DOHH2 (cell line): Measurements from ENCODE around the gene GSTA3.
"Not testable (repeated sequence)": the region's sequence is repeated elsewhere in the genome, so short reads cannot be mapped to it uniquely, and the experiment has no call there.

ENCODE experiments used
- H3F3A ChIP-seq: fragments of 200-600 bp; sonication (generic), shearing (Covaris generic); 2 replicates; pipeline ENCODE4 v1.6.0; 2016; ENCODE audit warnings: antibody characterized with exemption, mild to moderate bottlenecking; ENCODE audit not compliant: control insufficient read depth, insufficient read depth
- H3K27ac ChIP-seq: fragments of 200-600 bp; sonication (generic); 2 replicates; pipeline ENCODE4 v1.5.1; 2014; ENCODE audit warnings: low read depth, mild to moderate bottlenecking, low read length, moderate library complexity
- H3K27me3 ChIP-seq: fragments of 200-600 bp; sonication (generic); 2 replicates; pipeline ENCODE4 v1.6.1; 2014; ENCODE audit warnings: mild to moderate bottlenecking, low read length, mixed read lengths; ENCODE audit not compliant: control insufficient read depth
- H3K36me3 ChIP-seq: fragments of 200-600 bp; sonication (generic); 2 replicates; pipeline ENCODE4 v1.6.1; 2014; ENCODE audit warnings: mild to moderate bottlenecking, low read length, moderate library complexity, mixed read lengths; ENCODE audit not compliant: control insufficient read depth
- H3K4me1 ChIP-seq: fragments of 200-600 bp; sonication (generic); 2 replicates; pipeline ENCODE4 v1.6.1; 2014; ENCODE audit warnings: mild to moderate bottlenecking, low read length, mixed read lengths; ENCODE audit not compliant: control insufficient read depth
- H3K4me2 ChIP-seq: fragments of 200-600 bp; sonication (generic); 2 replicates; pipeline ENCODE4 v1.6.0; 2014; ENCODE audit warnings: mild to moderate bottlenecking, low read length, moderate library complexity
- H3K4me3 ChIP-seq: fragments of 200-600 bp; sonication (generic); 2 replicates; pipeline ENCODE4 v1.5.1; 2014; ENCODE audit warnings: mild to moderate bottlenecking, low read length, mixed read lengths
- H3K79me2 ChIP-seq: fragments of 200-600 bp; sonication (generic); 2 replicates; pipeline ENCODE4 v1.6.1; 2014; ENCODE audit warnings: mild to moderate bottlenecking, low read length, mixed read lengths; ENCODE audit not compliant: control insufficient read depth
- H3K9me2 ChIP-seq: fragments of 200-600 bp; sonication (generic); replicated peaks from 2 replicates; pipeline ENCODE4 v1.6.1; 2014; ENCODE audit warnings: mild to moderate bottlenecking, low read length, mixed read lengths; ENCODE audit not compliant: control insufficient read depth
- H3K9me3 ChIP-seq: fragments of 200-600 bp; sonication (generic); 2 replicates; pipeline ENCODE4 v1.6.1; 2014; ENCODE audit warnings: antibody characterized with exemption, low read length, mixed read lengths; ENCODE audit not compliant: control insufficient read depth, insufficient read depth
- H4K20me1 ChIP-seq: fragments of 200-600 bp; sonication (generic); 2 replicates; pipeline ENCODE4 v1.6.0; 2014; ENCODE audit warnings: low read depth, mild to moderate bottlenecking, antibody characterized with exemption, low read length, moderate library complexity; ENCODE audit not compliant: control insufficient read depth, insufficient read depth
- EZH2phosphoT487 ChIP-seq: fragments of 200-600 bp; sonication (generic); IDR thresholded peaks from 2 replicates; pipeline ENCODE4 v1.6.1; 2017; ENCODE audit warnings: borderline replicate concordance, mild to moderate bottlenecking, antibody characterized with exemption, low read length, moderate library complexity, mixed read lengths
- TF ChIP-seq, protein P1 (sequence below): fragments of 200-600 bp; sonication (generic); IDR thresholded peaks from one replicate; pipeline ENCODE4 v1.5.1; 2014; ENCODE audit warnings: antibody characterized with exemption, mild to moderate bottlenecking, low read depth, low read length; ENCODE audit not compliant: poor library complexity, severe bottlenecking

GSTA3 gene

DNA sequence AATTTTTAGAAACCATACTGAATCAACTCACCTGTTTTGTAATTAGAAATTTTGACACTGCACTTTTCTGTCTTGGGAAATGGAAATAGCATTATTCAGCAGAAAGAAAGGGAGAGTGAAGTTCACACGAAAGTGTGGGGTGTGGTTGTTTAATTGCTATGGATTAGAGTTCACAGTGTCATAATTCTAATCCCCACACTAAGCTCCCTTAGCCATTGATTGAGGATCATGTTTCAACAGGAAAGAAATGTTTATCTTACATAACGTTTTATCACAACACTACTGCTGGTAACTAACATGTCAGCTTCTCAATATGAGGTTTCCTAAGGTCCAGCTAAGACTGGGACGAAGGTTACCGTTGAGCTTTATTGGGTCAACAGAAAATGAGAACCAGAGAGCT, 37.5 kb downstream of the GSTA3 start:
- Histone ChIP-seq H4K20me1 (no peaks in the 10 kb centered on the region), H3K4me3 (no peak overlapping the region), H3K9me2 (no peaks in the 10 kb centered on the region), H3K4me2 (no peak overlapping the region), H3F3A (no peaks in the 10 kb centered on the region), H3K9me3 (no peaks in the 10 kb centered on the region), H3K79me2 (no peaks in the 10 kb centered on the region), H3K27me3 (peaks cover 8% of the 10 kb centered on the region; the same call in 1 of the 2 replicates), H3K36me3 (no peaks in the 10 kb centered on the region), H3K4me1 (no peaks in the 10 kb centered on the region), H3K27ac (no peak overlapping the region)
- TF ChIP-seq EZH2phosphoT487 = no peak
- TF ChIP-seq, protein P1, sequence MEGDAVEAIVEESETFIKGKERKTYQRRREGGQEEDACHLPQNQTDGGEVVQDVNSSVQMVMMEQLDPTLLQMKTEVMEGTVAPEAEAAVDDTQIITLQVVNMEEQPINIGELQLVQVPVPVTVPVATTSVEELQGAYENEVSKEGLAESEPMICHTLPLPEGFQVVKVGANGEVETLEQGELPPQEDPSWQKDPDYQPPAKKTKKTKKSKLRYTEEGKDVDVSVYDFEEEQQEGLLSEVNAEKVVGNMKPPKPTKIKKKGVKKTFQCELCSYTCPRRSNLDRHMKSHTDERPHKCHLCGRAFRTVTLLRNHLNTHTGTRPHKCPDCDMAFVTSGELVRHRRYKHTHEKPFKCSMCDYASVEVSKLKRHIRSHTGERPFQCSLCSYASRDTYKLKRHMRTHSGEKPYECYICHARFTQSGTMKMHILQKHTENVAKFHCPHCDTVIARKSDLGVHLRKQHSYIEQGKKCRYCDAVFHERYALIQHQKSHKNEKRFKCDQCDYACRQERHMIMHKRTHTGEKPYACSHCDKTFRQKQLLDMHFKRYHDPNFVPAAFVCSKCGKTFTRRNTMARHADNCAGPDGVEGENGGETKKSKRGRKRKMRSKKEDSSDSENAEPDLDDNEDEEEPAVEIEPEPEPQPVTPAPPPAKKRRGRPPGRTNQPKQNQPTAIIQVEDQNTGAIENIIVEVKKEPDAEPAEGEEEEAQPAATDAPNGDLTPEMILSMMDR = no peak

DNA sequence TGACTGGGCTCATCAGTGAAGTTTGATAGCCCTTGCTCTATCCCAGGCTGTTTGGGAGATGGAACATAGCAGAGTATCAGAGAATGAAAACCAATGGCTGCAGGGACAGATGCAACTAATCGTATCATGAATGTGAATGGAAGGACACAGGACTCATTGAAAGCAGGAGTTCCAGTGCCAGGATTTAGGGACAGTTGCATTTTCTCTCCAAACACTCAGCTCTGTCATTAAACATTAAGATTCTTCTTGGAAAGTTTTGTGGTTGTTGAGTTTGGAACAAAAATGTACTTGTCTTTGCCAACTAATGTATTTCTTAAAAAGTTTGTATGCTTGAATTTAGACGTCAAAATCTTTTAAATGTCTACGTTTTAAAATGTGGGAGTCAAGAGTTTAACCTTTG, 37.9 kb downstream of the GSTA3 start:
- Histone ChIP-seq H3K27ac (no peak overlapping the region), H3K9me2 (no peaks in the 10 kb centered on the region), H3K4me2 (no peak overlapping the region), H3K4me1 (no peaks in the 10 kb centered on the region), H3K9me3 (no peaks in the 10 kb centered on the region), H4K20me1 (no peaks in the 10 kb centered on the region), H3K4me3 (no peak overlapping the region), H3K27me3 (0 out of 2 replicates have a peak, but pooled peaks cover 7% of the 10 kb centered on the region), H3K36me3 (no peaks in the 10 kb centered on the region), H3K79me2 (no peaks in the 10 kb centered on the region), H3F3A (no peaks in the 10 kb centered on the region)
- TF ChIP-seq, protein P1 = no peak
- TF ChIP-seq EZH2phosphoT487 = no peak

- H3K9me3 ChIP-seq, H4K20me1 ChIP-seq, H3K4me1 ChIP-seq, H3K4me2 ChIP-seq, H3K36me3 ChIP-seq, H3F3A ChIP-seq, H3K4me3 ChIP-seq, H3K27me3 ChIP-seq, H3K27ac ChIP-seq, H3K79me2 ChIP-seq, H3K9me2 ChIP-seq: not testable (repeated sequence)
These were observed 39.0 kb downstream of the GSTA3 start for GRCh38 chr6:52870335-52871091.

- H3K79me2 ChIP-seq, H3K27me3 ChIP-seq, H3K36me3 ChIP-seq, H3K9me2 ChIP-seq, H3K4me1 ChIP-seq, H3K4me2 ChIP-seq, H3K9me3 ChIP-seq, H3K27ac ChIP-seq, H3K4me3 ChIP-seq, H3F3A ChIP-seq, H4K20me1 ChIP-seq: not testable (repeated sequence)
These were observed 40.6 kb downstream of the GSTA3 start for GRCh38 chr6:52868899-52869298.
